Kidney glomerular epithelial cell (primary cell): ENCODE data around the gene ZNF329.
"Not testable (repeated sequence)": the region's sequence is repeated elsewhere in the genome, so short reads cannot be mapped to it uniquely, and the experiment has no call there.

ENCODE experiments used
- DNase-seq: peaks from one replicate; lab custom pipeline; 2025; lab: John Stamatoyannopoulos, UW

ZNF329 gene

DNA sequence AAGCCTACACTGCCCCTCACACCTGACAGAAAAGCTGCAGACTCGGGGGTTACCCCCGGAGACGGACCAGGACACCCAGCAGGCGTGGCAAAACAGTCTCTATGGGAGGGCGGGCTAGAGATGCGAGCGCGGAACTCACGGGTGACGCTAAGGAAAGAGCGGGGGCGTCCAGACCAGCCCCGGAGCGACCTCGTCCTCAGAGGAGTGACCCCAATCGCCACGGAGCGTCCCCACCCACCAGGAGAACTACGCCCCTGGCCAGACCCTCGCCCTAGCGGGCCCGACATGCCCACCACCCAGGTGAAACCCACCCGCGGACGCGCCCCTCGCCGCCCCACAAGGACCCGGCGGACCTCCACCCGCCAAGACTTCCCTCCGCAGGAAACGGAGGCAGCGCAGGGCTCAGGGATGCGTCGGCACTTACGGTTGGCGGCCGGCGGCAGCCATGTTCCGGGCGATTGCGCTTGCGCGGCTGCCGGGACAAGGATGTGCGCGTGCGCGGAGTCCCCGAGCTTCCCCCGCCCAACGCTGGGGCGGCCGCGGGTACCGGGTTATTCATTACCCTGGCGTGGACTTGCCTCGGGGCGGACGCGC, at the start of gene ZNF329:
ZNF329 (minus strand) TSS at position 462 of the 594 bp plus-strand sequence. CDS start 21,286 bp downstream, outside the sequence.
- peak; percentile 70 for DNase-seq

DNA sequence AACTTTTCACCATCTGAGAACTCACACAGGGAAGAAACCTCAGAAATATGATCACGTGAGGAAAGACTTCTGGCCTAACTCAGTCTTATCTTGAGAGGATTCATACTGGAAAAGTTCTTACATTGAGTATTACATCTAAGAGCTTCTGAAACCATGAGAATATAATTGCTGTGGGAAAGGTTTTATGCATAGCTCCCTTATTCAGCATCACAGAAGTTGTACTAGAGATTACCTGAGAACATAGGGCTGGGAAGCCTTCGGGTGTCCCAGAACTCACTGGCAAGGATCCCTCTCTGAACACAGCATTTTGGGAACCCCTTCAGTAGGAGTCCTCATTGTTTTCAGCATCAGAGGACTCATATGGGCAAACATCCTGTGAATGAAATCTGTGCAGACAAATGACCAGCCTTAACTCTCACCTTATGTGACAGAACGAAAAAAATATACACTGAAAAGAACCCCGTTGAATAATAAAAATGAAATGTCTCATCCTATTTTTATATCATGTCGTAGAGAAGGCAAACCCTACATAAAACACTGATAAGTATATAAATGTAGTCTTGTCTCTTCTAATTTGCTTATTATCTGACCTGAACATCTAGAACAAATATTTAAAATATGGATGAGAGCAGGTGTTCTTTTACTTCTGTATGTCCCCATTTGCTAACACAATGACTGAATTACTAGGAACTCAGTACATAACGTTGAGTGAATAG, 46.5 kb upstream of the ZNF329 start:
- no peak for DNase-seq

DNA sequence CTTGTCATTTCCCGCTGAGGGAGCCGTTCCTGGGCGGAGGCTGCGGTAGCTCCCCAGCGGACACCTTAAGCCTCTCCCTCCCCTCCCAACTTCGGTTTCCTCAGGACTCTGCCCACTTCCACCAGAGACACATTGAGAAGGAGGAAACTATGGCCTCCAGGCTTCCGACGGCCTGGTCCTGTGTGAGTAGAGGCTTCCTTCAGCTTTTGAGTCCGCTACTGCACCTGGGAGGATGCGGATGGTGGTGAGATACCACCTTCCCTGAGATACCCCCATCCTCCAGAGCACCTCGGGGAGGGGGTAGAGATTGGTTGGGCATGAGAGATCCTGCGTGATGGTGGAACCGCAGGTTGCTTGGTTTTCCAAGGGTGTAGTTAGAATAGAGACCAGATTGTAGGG, 33.2 kb upstream of the ZNF329 start:
- no peak for DNase-seq

DNA sequence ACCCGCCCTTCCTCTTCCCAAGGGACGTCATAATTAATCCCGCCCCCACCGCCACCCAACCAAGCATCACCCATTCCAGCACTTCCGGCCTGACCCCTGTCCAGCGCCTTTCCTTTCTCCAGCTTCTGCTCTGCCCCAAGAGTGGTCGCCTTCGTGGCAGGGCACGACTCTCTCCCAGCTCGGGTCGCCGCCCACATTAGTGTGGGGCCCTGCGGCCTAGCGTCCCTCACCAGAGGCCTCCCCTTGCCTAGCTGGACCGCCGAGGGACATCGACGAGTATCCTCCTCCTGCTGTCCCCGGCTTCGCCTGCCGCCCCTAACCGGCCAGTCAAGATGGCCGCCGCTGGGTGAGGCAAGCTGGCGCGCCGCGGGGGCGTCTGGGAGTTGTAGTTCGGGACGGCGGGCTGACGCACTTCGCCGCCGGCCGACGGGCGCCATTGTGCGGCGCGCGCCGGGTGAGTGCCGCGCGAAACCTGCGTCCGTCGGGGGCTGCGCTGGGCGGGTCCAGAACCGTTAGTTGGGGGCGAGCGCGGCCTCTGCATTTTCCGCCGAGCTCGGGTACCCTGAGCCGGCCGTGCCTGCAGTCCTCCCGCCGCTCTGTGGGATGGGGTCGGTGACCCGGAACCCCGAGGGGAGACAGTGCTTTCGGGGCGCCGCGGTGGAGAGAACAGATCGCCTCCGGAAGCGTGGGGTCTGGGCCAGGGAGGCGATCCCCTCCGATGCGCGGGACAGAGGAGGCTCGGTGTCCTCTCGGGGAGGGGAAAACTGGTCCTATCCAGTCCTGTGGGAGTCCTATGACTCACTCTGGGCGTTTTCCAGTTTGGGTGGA, 32.6 kb upstream of the ZNF329 start, which contains the start of gene ZNF274:
ZNF274 (plus strand) TSS at position 73 of the 828 bp plus-strand sequence. CDS start 905 bp downstream, outside the sequence.
- peak; percentile 73 for DNase-seq

DNA sequence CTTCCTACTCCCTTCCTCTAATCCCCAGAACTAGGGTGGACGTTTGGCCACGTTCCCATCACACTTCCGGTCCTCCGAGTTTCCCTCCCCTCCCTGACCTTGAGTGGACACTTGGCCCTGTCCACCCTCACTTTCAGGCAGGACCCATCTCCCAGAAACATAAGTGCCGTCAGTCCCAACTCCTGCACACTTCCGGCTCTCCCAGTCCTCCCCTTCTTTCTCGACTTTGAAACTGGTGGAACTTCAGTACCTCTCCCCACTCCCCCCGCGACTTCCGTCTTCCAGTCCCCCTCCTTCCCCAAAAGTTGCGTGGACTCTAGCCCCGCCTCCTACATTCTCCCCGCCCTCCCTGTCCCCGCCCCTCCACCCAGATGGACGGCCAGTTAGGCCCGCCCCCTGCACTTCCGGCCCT, 32.0 kb upstream of the ZNF329 start:
- no peak for DNase-seq

DNA sequence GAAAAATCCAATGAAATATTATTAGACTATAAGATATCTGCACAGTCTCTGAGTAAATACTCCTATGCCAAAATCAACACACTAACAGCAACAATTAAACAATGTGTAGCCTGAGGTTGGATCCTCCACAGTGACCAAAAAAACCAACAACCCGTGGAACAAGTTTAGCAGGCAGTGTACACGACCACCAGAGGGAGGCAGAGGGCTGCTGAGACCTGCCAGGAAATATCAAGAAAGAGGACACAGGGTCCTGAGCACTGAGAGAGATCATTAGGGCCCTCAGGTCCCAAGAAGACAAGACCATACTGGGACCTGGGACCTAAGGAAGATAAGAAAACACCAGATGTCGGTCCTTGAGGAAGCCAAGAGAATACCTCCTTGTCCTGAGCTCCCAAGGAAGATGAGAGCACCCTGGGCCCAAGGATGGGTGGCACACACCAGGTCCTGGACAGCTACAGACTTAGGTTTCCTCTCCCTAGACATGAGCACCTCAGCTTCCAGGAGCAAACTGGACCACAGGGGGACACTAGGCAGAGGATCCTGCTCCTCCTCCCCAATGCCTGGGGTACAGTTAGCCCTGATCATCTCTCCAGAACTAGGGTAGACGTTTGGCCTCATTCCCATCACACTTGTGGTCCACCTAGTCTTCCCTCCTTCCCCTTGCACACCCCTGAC, 31.4 kb upstream of the ZNF329 start:
- DNase-seq: no peak

DNA sequence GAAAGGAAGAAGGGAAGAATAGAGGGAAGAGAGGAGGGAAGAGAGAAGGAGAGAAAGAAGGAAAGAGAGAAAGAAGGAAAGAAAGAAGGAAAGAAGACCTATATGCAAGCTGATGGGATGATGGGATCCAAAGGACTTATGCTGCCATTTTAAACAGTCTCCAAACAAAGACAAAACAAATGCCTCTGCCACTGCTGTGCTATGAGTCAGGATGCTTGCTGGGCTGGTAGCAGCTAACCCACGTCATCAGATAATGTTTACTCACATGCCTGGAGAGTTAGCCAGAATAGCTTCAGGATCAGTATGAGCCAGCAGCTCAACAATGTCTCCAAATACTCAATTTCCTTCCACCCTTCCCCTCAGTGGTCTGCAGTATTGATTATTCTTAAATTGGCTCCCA, 20.3 kb upstream of the ZNF329 start:
- no peak for DNase-seq

DNA sequence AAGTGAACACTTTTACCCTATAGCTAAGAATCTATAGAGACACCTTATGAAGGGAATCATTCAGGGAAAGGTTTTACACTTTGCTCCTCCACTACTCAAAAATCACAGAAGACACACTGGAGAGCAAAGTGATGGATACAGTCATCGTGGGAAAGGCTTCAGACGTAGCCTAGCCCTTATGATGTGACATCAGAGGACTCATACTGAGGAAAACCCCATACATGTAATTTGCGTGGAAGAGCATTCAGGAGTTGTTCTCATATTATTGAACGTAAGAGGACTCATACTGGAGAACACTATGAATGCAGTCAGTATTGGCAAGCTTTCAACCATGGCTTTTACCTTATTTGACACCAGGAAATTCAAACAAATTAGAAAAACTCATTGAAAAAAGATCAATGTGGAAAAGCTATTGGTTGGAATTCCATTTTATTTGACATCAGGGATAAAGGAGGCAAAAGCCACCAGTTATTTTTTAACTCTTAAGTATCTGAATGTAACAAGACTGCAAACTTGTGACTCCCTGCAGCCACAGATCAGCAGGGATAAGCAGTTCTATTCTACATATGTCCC, 16.2 kb upstream of the ZNF329 start:
- no peak for DNase-seq

DNA sequence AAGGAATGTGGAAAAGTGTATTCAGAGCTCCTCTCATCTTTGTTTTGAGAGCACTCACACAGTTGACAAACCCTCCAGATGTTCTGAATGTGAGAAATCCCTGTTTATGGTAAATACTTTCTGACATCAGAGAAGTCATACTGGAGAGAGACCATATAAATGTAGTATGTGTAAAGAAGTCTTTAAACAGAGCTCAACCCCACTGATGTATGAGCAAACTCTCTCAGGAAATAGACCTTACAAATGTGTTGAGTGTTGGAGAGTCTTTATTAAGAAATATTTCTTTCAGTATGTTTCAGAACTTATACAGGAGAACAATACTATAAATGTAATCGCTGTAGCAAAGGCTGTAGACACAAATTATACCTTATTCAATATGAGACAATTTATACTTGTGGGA, 15.7 kb upstream of the ZNF329 start:
- no peak for DNase-seq

DNA sequence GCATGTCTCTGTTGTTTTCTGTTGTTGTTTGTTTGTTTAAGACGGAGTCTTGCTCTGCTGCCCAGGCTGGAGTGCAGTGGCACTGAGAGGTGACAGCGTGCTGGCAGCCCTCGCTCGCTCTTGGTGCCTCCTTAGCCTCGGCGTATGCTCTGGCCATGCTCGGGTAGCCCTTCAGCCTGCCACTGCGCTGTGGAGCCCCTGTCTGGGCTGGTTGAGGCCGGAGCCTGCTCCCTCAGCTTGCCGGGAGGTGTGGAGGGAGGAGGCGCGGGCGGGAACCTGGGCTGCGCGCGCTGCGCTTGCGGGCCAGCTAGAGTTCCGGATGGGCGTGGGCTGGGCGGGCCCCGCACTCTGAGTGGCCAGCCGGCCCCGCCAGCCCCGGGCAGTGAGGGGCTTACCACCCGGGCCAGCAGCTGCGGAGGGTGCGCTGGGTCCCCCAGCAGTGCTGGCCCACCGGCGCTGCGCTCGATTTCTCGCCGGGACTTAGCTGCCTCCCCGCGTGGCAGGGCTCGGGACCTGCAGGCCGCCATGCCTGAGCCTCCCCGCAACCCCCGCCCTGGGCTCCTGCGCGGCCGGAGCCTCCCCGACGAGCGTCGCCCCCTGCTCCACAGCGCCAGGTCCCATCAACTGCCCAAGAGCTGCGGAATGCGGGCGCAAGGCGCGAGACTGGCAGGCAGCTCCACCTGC, 6.6 kb upstream of the ZNF329 start:
- DNase-seq: no peak

DNA sequence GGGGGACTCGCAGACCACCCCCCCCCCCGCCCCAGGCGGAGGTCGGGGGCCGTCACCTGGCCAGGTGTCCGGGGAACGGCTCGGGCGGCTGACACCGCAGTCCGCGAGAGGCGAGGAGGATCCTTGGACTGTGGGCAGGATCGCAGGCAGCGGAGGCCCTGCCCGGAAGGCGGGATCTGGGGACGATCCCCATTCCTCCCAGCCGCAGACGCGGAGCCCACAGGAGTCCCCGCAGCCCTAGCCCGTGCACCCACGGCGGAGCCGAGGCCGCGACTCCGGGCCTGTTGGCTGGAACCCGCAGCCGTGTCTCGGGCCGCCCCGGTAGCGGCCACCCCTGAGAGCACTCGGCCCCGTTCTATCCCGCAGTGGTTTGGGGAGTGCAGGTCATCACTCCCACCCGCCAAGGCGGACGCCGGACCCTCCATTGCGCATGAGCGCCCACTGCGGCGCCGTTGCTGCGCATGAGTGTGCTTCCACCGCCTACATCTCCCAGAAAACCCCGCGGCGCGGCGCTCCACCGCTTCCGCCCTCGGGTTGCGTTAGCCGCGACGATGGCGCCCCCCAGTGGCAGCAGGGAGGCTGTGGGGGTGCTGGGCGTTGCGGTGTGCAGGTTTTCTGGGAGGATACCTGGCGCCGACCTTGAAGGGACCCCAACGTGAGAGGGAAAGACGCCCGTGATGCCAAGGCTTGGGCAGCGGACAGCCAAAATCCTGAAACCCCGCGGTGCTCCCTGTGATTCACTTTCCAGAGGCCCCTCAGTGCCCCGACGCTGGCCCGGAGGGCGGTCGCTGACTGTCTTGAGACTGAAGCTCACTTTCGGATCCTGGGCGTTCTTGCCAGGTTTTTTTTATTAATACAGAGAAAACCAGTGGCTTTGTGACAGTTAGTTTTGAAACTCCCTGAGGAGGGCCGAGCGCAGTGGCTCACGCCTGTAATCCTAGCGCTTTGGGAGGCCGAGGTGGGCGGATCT, 4.4 kb upstream of the ZNF329 start:
- DNase-seq: peak; percentile 91

DNA sequence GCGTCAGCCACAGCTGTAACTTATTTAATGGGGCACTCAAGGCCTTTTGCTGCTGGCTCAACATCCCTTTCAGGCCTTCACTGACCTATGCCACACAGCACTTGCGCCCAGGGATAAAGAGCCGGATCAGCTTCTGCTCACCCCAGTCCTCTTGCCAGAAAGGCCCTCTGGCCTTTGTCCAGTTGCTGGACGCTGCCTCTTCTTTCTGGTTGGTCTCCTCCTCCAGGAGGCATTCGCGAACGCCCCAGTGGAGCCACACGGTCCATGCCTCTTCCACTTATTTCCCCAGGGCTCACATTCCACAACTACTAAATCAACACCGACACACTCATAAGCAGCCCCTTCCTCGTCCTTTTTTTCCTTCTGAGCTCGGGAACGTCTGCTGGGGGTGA, 3.7 kb upstream of the ZNF329 start:
- DNase-seq: no peak

DNA sequence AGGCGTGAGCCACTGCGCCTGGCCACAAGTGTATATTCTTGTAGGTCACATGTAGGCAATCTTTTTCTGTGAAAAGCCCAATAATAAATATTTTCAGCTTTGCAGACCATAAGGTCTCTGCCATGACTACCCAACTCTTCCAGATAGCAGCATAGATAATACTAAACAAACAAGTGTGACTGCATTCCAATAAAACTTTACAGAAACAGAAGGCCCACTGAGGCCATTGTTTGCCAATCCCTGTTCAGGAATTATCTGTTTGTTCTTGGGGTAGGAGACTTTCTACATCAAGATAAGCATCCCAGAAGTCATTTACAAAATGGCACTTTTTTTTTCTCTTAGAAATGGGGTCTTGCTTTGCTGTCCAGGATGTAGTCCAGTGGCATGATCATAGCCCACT, 2.8 kb upstream of the ZNF329 start:
- DNase-seq: no peak

DNA sequence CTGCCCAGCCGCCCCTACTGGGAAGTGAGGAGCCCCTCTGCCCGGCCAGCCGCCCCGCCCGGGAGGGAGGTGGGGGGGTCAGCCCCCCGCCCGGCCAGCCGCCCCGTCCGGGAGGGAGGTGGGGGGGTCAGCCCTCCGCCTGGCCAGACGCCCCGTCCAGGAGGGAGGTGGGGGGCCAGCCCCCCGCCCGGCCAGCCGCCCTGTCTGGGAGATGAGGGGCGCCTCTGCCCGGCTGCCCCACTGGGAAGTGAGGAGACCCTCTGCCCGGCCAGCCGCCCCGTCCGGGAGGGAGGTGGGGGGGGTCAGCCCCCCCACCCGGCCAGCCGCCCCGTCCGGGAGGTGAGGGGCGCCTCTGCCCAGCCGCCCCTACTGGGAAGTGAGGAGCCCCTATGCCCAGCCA, 3.1 kb downstream of the ZNF329 start:
- not testable (repeated sequence) for DNase-seq

DNA sequence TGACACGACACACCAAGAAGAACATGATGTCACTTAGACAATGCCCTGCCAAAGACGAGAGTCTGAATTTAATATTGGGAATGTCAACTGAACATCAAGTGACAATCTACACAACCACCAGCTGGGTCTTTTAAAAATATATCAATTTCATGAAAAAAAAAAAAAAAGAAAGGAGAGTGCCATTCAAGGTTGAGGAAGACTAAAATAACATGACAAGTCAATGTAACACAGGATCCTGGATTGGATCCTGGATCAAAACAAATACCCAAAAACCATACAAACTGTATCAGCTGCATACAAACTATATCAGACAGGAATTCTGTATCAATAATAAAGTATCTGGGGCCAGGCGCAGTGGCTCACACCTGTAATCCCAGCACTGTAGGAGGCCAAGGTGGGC, 4.7 kb downstream of the ZNF329 start:
- DNase-seq: no peak

DNA sequence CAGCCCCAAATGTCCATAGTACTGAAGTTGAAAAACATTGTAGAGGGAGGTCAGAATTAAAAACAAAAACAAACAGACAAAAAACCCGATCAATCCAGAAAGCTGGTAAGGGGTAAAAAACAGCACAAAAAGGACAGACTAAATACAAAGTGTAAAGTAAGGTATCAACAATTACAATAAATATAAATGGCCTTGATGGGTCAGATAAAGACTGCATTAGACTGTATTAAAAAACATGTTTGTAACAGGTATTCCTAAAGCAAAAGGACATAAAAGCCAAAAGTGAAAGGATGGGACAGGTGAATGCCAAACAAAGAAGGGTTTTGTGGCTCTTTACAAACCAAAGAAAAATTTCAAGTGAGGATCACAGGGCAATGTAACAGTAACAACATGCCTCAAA, 16.3 kb downstream of the ZNF329 start:
- no peak for DNase-seq

DNA sequence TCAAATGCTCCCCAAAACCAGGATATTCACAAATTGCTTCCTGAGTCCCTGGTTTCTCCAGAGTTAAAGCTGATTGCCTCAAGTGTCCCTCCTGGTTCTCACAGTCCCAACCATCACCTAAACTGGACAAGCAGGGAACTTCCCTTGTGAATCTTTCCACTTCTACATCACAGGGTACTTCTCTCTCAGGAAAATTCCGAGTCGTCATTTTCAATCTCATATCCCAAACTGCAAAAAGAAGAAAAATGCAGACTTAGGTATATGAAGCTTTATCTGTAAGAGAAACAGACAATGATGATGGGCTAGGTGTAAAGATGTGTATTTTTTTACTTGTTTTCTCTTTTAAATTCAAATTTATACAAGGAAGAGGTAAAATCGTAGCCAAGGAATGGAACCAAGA, 21.3 kb downstream of the ZNF329 start:
- DNase-seq: no peak

DNA sequence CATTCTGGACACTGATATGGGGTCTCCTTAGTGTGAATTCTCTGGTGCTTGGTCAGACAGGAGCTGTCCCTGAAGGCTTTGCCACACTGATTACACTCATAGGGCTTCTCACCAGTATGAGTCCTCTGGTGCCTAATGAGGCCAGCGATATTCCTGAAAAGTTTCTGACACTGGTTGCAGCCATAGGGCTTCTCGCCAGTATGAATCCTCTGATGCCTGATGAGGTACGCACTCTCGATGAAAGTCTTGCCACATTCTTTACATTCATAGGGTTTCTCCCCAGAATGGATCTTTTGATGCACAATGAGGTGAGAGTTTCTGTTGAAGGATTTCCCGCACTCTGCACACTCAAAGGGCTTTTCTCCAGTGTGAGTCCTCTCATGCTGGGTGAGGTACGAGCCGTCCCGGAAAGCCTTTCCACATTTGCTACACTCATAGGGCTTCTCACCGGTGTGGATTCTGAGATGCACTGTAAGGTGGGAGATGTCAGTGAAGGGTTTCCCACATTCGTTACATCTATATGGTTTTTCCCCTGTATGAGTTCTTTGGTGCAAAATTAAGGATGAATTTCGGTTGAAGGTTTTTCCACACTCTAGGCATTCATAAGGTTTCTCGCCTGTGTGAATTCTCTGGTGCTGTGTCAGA, 22.4 kb downstream of the ZNF329 start:
- no peak for DNase-seq

DNA sequence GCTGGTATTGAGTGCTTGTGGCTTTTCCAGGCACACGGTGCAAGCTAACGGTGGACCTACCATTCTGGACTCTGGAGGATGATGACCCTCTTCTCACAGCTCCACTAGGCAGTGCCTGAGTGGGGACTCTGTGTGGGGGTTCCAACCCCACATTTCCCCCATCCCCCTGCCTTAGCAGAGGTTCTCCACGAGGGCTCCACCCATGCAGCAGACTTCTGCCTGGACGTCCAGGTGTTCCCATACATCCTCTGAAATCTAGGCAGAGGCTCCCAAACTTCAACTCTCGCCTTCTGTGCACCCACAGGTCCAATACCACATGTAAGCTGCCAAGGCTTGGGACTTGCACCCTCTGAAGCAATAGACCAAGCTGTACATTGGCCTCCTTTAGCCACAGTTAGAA, 27.2 kb downstream of the ZNF329 start:
- no peak for DNase-seq
